Activated T-cell treated with anti-CD3 and anti-CD28 coated beads for 24 hours (primary cell): Measurements from ENCODE around the gene TDRD12.
"Not testable (repeated sequence)": the region's sequence is repeated elsewhere in the genome, so short reads cannot be mapped to it uniquely, and the experiment has no call there.

Experiments used
- DNase-seq: peaks from one replicate; pipeline ENCODE4 v3.0.0-alpha.2; 2020; ENCODE audit warnings: low read depth

TDRD12 gene

GRCh38 chr19:32832825-32833224 lies 113.3 kb downstream of the TDRD12 start:
- DNase-seq = not testable (repeated sequence)

GRCh38 chr19:32833388-32833787 lies 113.8 kb downstream of the TDRD12 start:
- DNase-seq = not testable (repeated sequence)

GRCh38 chr19:32837531-32837930 lies 118.0 kb downstream of the TDRD12 start:
- no peak for DNase-seq

- DNase-seq = no peak
Measured at GRCh38 chr19:32842061-32842460, 122.5 kb downstream of the TDRD12 start.

- no peak for DNase-seq
Measured at GRCh38 chr19:32843716-32844245, 124.2 kb downstream of the TDRD12 start.

GRCh38 chr19:32848035-32848434 lies 128.5 kb downstream of the TDRD12 start:
- not testable (repeated sequence) for DNase-seq

- DNase-seq = no peak
Measured at GRCh38 chr19:32852216-32852615, 132.6 kb downstream of the TDRD12 start.

GRCh38 chr19:32856818-32857217 lies 137.3 kb downstream of the TDRD12 start:
- not testable (repeated sequence) for DNase-seq

GRCh38 chr19:32857584-32857983 lies 138.0 kb downstream of the TDRD12 start:
- DNase-seq = no peak

- no peak for DNase-seq
Measured at GRCh38 chr19:32858155-32858554, 138.6 kb downstream of the TDRD12 start.

- no peak for DNase-seq
Measured at GRCh38 chr19:32858559-32858958, 139.0 kb downstream of the TDRD12 start.

GRCh38 chr19:32859591-32859990 lies 140.0 kb downstream of the TDRD12 start:
- DNase-seq = no peak

GRCh38 chr19:32861596-32861995 lies 142.0 kb downstream of the TDRD12 start:
- DNase-seq = no peak

GRCh38 chr19:32862173-32862572 lies 142.6 kb downstream of the TDRD12 start:
- no peak for DNase-seq

- DNase-seq = no peak
Measured at GRCh38 chr19:32862741-32863140, 143.2 kb downstream of the TDRD12 start.

- no peak for DNase-seq
Measured at GRCh38 chr19:32863301-32863700, 143.7 kb downstream of the TDRD12 start.

GRCh38 chr19:32863841-32864240 lies 144.3 kb downstream of the TDRD12 start:
- DNase-seq = no peak

- DNase-seq = no peak
Measured at GRCh38 chr19:32864318-32865007, 144.9 kb downstream of the TDRD12 start.

- DNase-seq = no peak
Measured at GRCh38 chr19:32865326-32865725, 145.8 kb downstream of the TDRD12 start.

- DNase-seq = no peak
Measured at GRCh38 chr19:32866061-32866460, 146.5 kb downstream of the TDRD12 start.

GRCh38 chr19:32866564-32867265 lies 147.1 kb downstream of the TDRD12 start:
- no peak for DNase-seq

- DNase-seq = not testable (repeated sequence)
Measured at GRCh38 chr19:32867436-32867835, 147.9 kb downstream of the TDRD12 start.

GRCh38 chr19:32868206-32868950 lies 148.8 kb downstream of the TDRD12 start:
- no peak for DNase-seq
